ENCODE data around the gene BCAT1. TPM values are rescaled to one million over a fixed set of nuclear protein-coding genes. Genes with fewer than 3 reads are reported as not detected.

The BCAT1 gene
- total and polyA plus RNA-seq, 9 of the 15 experiments (the other 6 are each of a cell fraction or from before 2014, with no cell fraction given) = 38.5 to 157 (median 66.8) TPM

GRCh38 chr12:24933694-24934407 is 15.1 kb downstream of the BCAT1 start:
- ChIA-PET POLR2A (interaction anchor here (0.6 to 1.5 kb wide), 6 partner anchors 9 to 538 kb away, joined by 3 to 5 read pairs (median 4); no protein-coding TSS in a partner anchor), CTCF (ENCODE audit: low intra/inter-chr PET ratio) (no interaction called here)
- peaks cover 27% of the 10 kb centered on the region for H4K20me1 ChIP-seq (replicated peaks; ENCODE audit: control insufficient read depth, insufficient read depth, low read length)
- H3K9me1 ChIP-seq (ENCODE audit: control insufficient read depth, insufficient read depth, low read length) = peaks cover 4% of the 10 kb centered on the region
- H3K27me3 ChIP-seq (ENCODE audit: control insufficient read depth in 2 of 2, insufficient read depth in 2 of 2, low read length in 2 of 2) = no peaks in the 10 kb centered on the region
- H3K79me2 ChIP-seq (ENCODE audit: control insufficient read depth, insufficient read depth, low read length) = peaks cover 96% of the 10 kb centered on the region
- H3K36me3 ChIP-seq (ENCODE audit: control insufficient read depth, insufficient read depth, low read length) = peaks cover 22% of the 10 kb centered on the region; the same call in 2 of the 3 replicates
- peak overlapping the region; percentile 4; the same call in 1 of the 2 replicates for H3K4me3 ChIP-seq
- BruUV-seq (replicated peaks) = TSS peak; percentile 100
- no peaks in the 10 kb centered on the region for H3K9me3 ChIP-seq (replicated peaks; ENCODE audit: control insufficient read depth, insufficient read depth, low read depth, low read length)
- peaks cover 4 to 61% of the 10 kb centered on the region in 2 experiments for H3K4me1 ChIP-seq (replicated peaks in 1 of 2; ENCODE audit: control insufficient read depth in 2 of 2, insufficient read depth in 2 of 2, low read length in 2 of 2)
- peak; percentile 85 for ATAC-seq
- in situ Hi-C loops (cut with MboI) = no loop called here
- peak overlapping the region; percentile 63 for H3K4me2 ChIP-seq (ENCODE audit: insufficient read depth, low read length)
- peak overlapping the region; percentile 82 for H3K27ac ChIP-seq (ENCODE audit: extremely low read depth, low read depth, low read length)
- peak; percentile 95 for FAIRE-seq
- peak overlapping the region in 1 of 2 experiments; percentile 52; a peak in 2 of 4 replicates for H3K9ac ChIP-seq (ENCODE audit: insufficient read depth in 1 of 2, low read depth in 2 of 2, low read length in 2 of 2)
- peak overlapping the region; percentile 69; the same call in 1 of the 2 replicates for H2AFZ ChIP-seq (ENCODE audit: low read depth, low read length)
- intact Hi-C loops (cut with micrococcal nuclease) = no loop called here
- WGBS (ENCODE audit: insufficient coverage, low coverage, missing lambda C conversion rate) = 6% methylated on average over 10 of the region's 10 CpGs
- peak in 2 of 4 experiments; percentile 52 to 87 for DNase-seq (ENCODE audit: extremely low read depth in 1 of 4, low spot score in 3 of 4)
- TF ChIP-seq SAFB (IDR thresholded peaks at IDR 0.05; ENCODE audit: borderline replicate concordance, low read depth, low read length) = no peak
- TF ChIP-seq TEAD4 (IDR thresholded peaks at IDR 0.05; ENCODE audit: low read length) = peak; percentile 58
- TF ChIP-seq TEAD4 (CRISPR knock-in tag; IDR thresholded peaks at IDR 0.05; ENCODE audit: borderline replicate concordance) = no peak
- TF ChIP-seq NR2C2 (CRISPR knock-in tag; IDR thresholded peaks at IDR 0.05) = no peak
- TF ChIP-seq NR2C2 (tag; IDR thresholded peaks at IDR 0.05) = no peak
- TF ChIP-seq ZNF408 (CRISPR knock-in tag; IDR thresholded peaks at IDR 0.05; ENCODE audit: low read depth) = no peak
- TF ChIP-seq ARID2 (IDR thresholded peaks at IDR 0.05) = no peak
- TF ChIP-seq ZBTB9 (CRISPR knock-in tag; IDR thresholded peaks at IDR 0.05) = no peak
- peak; percentile 81; the same call in 1 of the 2 replicates for TF ChIP-seq SREBF1 (IDR thresholded peaks at IDR 0.05; ENCODE audit: borderline replicate concordance, low read depth, low read length)
- TF ChIP-seq TFE3 (CRISPR knock-in tag; IDR thresholded peaks at IDR 0.05) = no peak
- no peak for TF ChIP-seq NR2C1 (IDR thresholded peaks at IDR 0.05)
- TF ChIP-seq NR2C1 (tag; IDR thresholded peaks at IDR 0.05) = no peak
- no peak for TF ChIP-seq HMG20A (CRISPR knock-in tag; conservative IDR thresholded peaks at IDR 0.05)
- TF ChIP-seq KDM1A (IDR thresholded peaks at IDR 0.05) = peak; percentile 27 to 65; a peak in 3 of 4 replicates
- no peak for TF ChIP-seq NUFIP1 (IDR thresholded peaks at IDR 0.05; ENCODE audit: partially characterized antibody)
- TF ChIP-seq CREB5 (CRISPR knock-in tag; IDR thresholded peaks at IDR 0.05) = no peak
- TF ChIP-seq MEIS2 (IDR thresholded peaks at IDR 0.05; ENCODE audit: partially characterized antibody) = no peak
